Skeletal muscle tissue (tissue), 4 donors: Measurements from ENCODE around the gene POU6F2. TPM values are rescaled to one million over a fixed set of nuclear protein-coding genes. Genes with fewer than 3 reads are reported as not detected.

Experiments used
- H3K27ac ChIP-seq: one replicate; pipeline ENCODE4 v1.7.0; 2013; ENCODE audit warnings: mild to moderate bottlenecking, low read depth, low read length, inconsistent platforms
- H3K27me3 ChIP-seq, 3 donors: one replicate each; pipeline ENCODE4 v1.7.0; 2013; ENCODE audit warnings: low read length in 3 of 3; ENCODE audit not compliant: control insufficient read depth in 3 of 3, insufficient read depth in 3 of 3
- H3K36me3 ChIP-seq, 3 donors: one replicate each; pipeline ENCODE4 v1.7.0; 2013; ENCODE audit warnings: low read length in 3 of 3; ENCODE audit not compliant: control insufficient read depth in 3 of 3, insufficient read depth in 3 of 3
- H3K4me1 ChIP-seq, 3 donors: one replicate each; pipeline ENCODE4 v1.7.0; 2013; ENCODE audit warnings: low read length in 3 of 3, mild to moderate bottlenecking in 3 of 3; ENCODE audit not compliant: control insufficient read depth in 3 of 3, insufficient read depth in 3 of 3
- H3K4me3 ChIP-seq, 3 donors: one replicate each; pipeline ENCODE4 v1.7.0; 2013; ENCODE audit warnings: low read length in 3 of 3
- H3K9ac ChIP-seq, 3 donors: one replicate each; pipeline ENCODE4 v1.7.0; 2013; ENCODE audit warnings: low read length in 3 of 3, mild to moderate bottlenecking in 3 of 3, moderate library complexity in 2 of 3, low read depth in 1 of 3
- H3K9me3 ChIP-seq, 3 donors: one replicate each; pipeline ENCODE4 v1.7.0; 2013; ENCODE audit warnings: low read length in 3 of 3; ENCODE audit not compliant: control insufficient read depth in 3 of 3
- total RNA-seq: library from RNA; depleted of rRNA; stranded (reverse); fragments of >200 nt; gene quantifications from one replicate; pipeline ENCODE4 v1.2.3, GENCODE V29; 2014
- donor health status: Osteomylitis.

POU6F2 gene
- total RNA-seq, 1 donor from 2014 or later = not detected

DNA sequence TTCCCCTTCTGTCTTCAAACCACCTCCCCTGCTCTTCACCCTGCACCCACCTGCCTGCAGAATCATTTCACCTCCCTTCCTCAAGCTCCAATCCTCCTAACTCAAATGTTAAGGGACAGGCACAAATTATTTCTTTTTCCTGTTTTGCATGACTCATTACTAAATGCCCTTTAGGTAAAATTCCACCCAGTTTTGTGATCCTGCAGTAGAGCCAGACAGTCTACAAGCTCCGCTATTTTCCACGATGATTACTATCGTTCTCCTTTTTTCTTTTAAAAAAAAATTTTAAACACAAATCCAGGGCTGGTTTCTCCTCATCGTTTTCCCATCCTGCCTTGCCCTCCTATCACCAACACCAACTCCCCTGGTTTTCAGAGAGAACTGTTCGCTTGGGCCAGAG is 401.7 kb downstream of the POU6F2 start:
- Histone ChIP-seq H3K9ac (no peak overlapping the region), H3K4me3 (no peak overlapping the region), H3K9me3 (no peaks in the 10 kb centered on the region), H3K36me3 (no peaks in the 10 kb centered on the region), H3K27ac (no peak overlapping the region), H3K4me1 (no peaks in the 10 kb centered on the region), H3K27me3 (peaks cover 0 to 3% (median 3%) of the 10 kb centered on the region in 3 donors)

DNA sequence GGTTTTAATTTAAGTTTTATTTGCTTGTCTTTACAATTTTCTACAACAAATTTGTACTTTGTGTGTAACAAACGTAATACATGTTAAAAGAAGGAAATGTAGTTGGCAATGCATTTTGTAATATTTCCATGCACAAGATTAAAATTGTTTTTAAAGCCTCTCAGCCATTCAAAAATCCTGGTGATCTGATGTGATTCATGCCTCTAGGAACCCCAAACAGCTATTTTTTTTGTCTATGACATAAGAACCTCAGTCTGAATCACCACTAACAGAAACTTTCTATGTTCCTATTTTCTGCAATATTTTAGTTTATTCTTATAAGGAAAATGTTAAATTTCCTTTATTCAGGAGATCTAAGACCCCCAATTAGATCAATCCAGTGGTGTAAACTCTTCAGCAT is 405.4 kb downstream of the POU6F2 start:
- Histone ChIP-seq H3K27me3 (peaks cover 0 to 9% (median 3%) of the 10 kb centered on the region in 3 donors), H3K9me3 (no peaks in the 10 kb centered on the region), H3K4me1 (no peaks in the 10 kb centered on the region), H3K27ac (no peak overlapping the region), H3K4me3 (no peak overlapping the region), H3K36me3 (no peaks in the 10 kb centered on the region), H3K9ac (no peak overlapping the region)

DNA sequence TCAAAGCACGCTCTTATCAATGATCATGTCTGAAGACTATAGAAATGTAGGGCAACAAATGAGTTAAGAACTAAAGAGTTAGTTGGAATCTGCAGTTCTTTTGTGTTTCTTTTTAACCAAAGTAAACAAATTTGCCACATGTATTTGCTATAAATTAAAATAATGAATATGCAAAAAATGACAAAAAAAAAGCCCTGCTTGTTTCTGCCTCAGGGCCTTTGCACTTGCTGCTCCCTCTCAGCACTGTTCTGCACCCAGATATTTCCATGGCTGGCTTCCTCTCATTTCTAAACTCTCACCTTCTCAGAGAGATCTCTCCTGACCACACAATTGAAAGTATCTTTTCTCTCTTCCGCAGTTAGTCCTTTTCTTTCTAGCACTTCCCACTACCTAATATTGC is 406.7 kb downstream of the POU6F2 start:
- Histone ChIP-seq H3K27ac (no peak overlapping the region), H3K9ac (no peak overlapping the region), H3K4me3 (no peak overlapping the region), H3K9me3 (no peaks in the 10 kb centered on the region), H3K27me3 (peaks cover 0 to 9% (median 0%) of the 10 kb centered on the region in 3 donors), H3K4me1 (no peaks in the 10 kb centered on the region), H3K36me3 (no peaks in the 10 kb centered on the region)

DNA sequence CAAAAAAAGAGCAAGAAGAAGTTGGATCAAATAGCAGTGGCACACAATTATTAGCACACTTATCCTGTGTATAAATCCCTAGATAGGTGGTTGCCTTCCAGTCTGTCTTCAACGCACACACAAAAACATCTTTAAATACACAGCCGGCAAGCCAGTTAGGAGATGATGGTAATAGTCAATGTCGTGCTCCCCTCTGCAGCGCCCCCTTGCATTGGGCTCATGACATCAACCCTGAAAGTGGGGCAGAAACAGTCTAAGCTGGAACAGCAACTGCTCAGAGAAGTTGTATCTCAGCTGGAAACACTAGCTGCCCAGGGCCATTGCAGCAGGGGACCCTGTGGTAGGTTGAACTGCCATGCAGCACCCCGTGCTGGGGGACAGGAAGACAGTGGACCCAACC is 409.0 kb downstream of the POU6F2 start:
- no peak overlapping the region for H3K4me3 ChIP-seq
- no peaks in the 10 kb centered on the region for H3K36me3 ChIP-seq
- H3K4me1 ChIP-seq = no peaks in the 10 kb centered on the region
- no peak overlapping the region for H3K27ac ChIP-seq
- H3K9me3 ChIP-seq = no peaks in the 10 kb centered on the region
- H3K27me3 ChIP-seq = peaks cover 0 to 9% (median 0%) of the 10 kb centered on the region in 3 donors
- no peak overlapping the region for H3K9ac ChIP-seq

DNA sequence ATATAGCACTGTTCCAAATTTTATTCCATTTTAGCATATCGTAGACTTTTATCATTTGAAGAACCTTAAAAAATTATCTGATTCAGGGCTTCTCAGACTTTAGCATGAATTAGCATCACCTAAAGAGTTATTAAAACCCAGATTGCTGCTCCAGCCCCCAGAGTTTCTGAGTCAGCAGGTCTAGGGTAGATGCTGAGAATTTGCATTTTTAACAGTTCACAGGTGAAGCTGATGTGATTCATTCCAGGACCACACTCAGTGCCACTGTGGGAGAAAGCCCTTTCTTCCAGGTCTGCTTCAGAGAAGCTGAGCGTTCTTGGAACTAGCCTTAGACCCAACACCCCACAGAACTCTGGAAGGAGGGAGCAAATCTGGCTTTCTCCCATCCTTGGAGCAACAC is 414.4 kb downstream of the POU6F2 start:
- H3K9ac ChIP-seq = no peak overlapping the region
- H3K4me1 ChIP-seq = no peaks in the 10 kb centered on the region
- H3K9me3 ChIP-seq = no peaks in the 10 kb centered on the region
- peaks cover 4 to 10% (median 5%) of the 10 kb centered on the region in 3 donors for H3K27me3 ChIP-seq
- H3K4me3 ChIP-seq = no peak overlapping the region
- no peaks in the 10 kb centered on the region for H3K36me3 ChIP-seq
- H3K27ac ChIP-seq = no peak overlapping the region

DNA sequence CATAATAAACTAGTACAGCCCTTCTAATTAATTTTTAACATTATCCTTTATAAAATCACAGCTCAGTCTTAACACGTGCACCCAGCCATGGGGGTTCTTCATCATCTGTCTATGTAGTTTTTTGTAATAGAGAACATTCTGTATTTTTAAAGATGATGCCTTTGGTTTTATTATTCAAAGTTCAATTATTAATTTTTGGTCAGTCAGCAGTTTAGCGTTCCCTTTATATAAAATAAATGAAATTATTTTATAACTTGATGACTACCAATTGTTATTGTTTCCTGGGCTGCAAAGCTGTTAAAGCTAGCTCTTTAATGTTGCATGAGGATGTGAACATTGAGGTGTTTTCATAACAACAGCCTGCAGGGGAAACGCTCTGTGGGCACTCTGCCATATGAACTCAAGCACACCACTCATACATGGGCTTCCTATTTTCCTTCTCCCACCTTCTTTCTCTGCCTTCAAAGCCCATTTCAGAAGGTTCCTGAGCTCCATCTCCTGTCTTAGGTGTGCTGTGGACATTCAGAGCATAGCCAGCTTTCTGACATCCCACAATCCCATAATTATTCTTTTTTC is 416.5 kb downstream of the POU6F2 start:
- H3K9me3 ChIP-seq = no peaks in the 10 kb centered on the region
- H3K27me3 ChIP-seq = peaks cover 4 to 10% (median 5%) of the 10 kb centered on the region in 3 donors
- H3K27ac ChIP-seq = no peak overlapping the region
- H3K9ac ChIP-seq = no peak overlapping the region
- no peaks in the 10 kb centered on the region for H3K4me1 ChIP-seq
- H3K4me3 ChIP-seq = no peak overlapping the region
- no peaks in the 10 kb centered on the region for H3K36me3 ChIP-seq

DNA sequence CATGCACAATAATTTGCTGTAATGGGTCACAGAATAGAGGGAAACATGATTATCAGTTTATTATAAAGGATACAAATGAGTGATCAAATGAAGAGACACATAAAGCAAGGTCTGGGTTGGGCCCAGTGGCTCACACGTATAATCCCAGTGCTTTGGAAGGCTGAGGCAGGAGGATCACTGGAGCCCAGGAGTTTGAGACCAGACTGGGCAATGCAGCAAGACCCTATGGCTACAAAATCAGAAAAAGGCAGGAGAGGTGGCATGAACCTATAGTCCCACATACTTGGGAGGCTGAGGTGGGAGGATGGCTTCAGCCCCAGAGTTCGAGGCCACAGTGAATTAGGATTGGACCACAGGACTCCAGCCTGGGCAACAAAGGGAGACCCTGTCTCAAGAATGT is 421.7 kb downstream of the POU6F2 start:
- Histone ChIP-seq H3K36me3 (no peaks in the 10 kb centered on the region), H3K9ac (no peak overlapping the region), H3K27me3 (peaks cover 4 to 10% (median 5%) of the 10 kb centered on the region in 3 donors), H3K9me3 (no peaks in the 10 kb centered on the region), H3K4me3 (no peak overlapping the region), H3K4me1 (no peaks in the 10 kb centered on the region), H3K27ac (no peak overlapping the region)

DNA sequence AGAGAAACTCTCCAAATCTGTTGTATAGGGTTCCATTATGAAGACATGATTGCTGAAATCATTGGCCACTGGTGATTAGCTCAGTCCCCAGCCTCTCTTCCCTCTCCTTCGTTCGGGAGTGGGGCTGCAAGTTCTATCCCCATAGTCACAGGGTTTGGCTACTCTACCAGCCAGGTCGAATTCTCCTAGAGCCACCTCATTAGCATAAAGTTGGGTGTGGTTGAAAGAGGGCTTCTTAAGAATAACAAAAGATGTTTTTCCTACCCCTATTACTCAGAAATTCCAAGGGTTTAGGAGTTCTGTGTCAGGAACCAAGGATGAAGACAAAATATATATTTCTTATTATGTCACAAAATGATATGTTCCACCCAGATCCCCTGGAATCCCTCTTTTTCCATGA is 422.3 kb downstream of the POU6F2 start:
- H3K36me3 ChIP-seq = no peaks in the 10 kb centered on the region
- no peaks in the 10 kb centered on the region for H3K9me3 ChIP-seq
- H3K27ac ChIP-seq = no peak overlapping the region
- H3K4me3 ChIP-seq = no peak overlapping the region
- no peak overlapping the region for H3K9ac ChIP-seq
- H3K27me3 ChIP-seq = peaks cover 1 to 5% (median 2%) of the 10 kb centered on the region in 3 donors
- H3K4me1 ChIP-seq = no peaks in the 10 kb centered on the region

DNA sequence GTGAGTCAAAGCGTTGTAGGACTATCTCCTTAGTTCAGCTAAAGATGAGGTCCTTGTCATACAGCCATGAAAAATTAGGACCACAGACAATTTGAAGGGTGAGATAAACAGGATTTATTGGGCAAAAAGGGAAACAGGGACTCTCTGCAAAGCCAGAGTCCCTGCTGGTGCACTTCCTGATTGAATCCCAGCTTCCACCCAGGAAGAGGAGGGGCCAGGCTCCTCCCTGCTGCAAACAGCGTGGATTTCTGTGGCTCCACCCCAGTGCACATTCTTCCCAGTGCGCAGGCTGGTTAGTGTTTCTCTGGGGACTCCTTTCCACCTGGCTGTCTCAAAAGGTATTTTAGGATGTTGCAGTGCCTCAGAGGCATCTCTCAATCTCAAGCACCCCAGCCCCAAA is 423.1 kb downstream of the POU6F2 start:
- no peak overlapping the region for H3K4me3 ChIP-seq
- peaks cover 0 to 4% (median 0%) of the 10 kb centered on the region in 3 donors for H3K27me3 ChIP-seq
- no peak overlapping the region for H3K27ac ChIP-seq
- no peak overlapping the region for H3K9ac ChIP-seq
- H3K4me1 ChIP-seq = no peaks in the 10 kb centered on the region
- H3K9me3 ChIP-seq = no peaks in the 10 kb centered on the region
- no peaks in the 10 kb centered on the region for H3K36me3 ChIP-seq

DNA sequence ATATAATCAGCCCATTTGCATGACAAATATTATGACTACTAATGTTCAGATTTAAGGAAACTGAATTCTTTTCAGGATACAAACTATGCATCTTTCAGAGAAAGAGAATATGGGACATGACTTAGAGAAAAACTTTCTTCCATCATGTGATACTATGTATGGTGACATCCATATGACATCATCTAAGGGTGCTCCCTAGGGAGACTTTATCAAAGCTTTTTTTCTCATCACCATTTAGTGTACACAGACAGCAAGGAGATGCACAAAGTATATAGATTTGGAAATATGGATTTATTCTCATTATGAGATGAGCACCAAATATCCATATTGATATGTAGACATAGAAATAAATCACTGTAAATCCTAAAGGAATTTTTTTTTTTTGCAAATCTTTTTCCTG is 424.3 kb downstream of the POU6F2 start:
- no peaks in the 10 kb centered on the region for H3K4me1 ChIP-seq
- H3K27me3 ChIP-seq = peaks cover 0 to 5% (median 3%) of the 10 kb centered on the region in 3 donors
- no peaks in the 10 kb centered on the region for H3K36me3 ChIP-seq

More for the DNA sequence above, 424.3 kb downstream of the POU6F2 start:
- no peak overlapping the region for H3K27ac ChIP-seq
- no peaks in the 10 kb centered on the region for H3K9me3 ChIP-seq
- no peak overlapping the region for H3K9ac ChIP-seq
- H3K4me3 ChIP-seq = no peak overlapping the region
